GM18517 (cell line): ENCODE results near the gene GMPR2.

Source experiments
- ATAC-seq: cut with Tn5 transposase; IDR thresholded peaks from one replicate; pipeline ENCODE4 v1.9.1; 2021; ENCODE audit warnings: mild to moderate bottlenecking, moderate library complexity; ENCODE audit not compliant: unreplicated experiment

Gene GMPR2

DNA sequence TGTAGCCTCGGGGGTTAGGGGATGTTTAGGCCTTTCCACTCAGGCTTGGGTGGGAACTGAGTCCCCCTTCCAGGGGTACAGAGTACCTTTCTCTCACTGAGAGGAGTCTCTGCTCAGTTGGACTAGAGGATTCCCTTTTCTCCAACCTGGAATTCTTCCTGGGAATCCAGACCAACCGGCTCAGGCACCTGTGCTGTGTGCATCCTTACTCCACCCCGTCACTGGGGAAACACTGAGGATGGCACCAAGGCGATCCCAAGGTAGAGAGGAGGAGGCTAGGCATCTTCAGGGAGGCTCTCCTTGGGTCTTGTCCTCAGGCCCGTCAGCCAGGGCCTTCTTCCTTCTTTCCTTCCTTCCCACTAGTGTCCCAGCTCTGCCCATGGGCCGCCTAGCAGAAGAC is 31.1 kb downstream of the GMPR2 start:
- ATAC-seq = no peak

DNA sequence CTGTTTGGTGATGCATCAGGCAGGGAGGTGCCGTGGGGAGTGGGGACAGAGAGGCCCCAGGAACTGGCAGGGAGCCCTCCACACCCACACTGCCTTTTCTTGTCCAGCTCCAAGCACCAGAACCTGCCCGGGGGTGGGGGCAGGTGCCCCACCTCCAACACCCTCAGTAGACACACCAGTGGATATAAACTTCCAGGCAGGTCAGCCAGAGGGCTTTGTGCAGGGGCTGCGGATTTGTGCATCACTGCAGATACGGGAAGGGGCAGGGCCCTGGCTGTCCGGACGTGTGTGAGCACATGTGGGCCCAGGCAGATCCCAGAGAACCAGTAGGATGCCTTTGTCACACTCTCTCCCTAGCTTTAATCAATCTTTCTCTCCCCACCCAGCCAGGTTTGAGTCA is 31.6 kb downstream of the GMPR2 start:
- no peak for ATAC-seq

DNA sequence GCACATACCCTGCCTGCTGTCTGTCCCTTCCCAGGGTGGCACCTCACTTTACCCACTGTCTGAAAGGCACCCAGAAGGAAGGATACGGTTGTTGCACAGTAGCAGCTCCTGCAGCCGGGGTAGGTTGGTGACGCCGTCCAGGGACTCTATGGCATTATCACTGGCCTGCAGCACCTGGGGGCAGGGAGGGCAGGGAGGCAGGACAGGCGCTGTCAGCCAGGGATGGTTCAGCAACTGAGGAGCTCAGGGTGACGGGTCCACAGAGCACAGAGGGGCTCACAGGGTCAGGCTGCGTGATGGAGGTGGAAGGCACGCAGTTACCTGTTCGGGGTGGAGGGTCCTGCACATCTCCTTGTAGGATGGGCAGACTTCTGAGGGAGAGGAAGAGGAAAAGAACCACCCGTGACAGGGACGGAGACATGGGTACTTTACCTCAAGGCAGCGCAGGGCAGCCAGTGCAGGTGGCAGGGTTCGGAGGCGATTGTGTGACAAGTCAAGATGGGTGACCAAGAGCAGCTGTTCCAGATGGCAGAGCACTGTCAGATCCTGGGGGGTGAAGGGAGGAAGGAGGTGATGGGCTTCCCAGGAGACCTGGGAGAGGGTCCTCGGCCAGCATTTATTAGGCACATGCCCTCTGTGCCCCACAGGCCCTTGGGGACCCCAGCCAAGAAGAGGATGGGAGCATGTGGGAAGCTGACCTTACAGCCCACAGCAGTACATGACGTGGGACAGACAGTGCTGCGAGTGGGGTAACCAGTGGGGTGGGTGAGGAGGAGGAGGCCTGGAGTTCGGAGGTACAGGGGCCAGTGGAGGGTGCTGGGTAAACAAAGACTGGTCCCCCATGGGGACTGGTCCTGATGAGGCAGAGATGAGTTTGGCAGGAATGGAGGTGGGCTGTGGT is 33.9 kb downstream of the GMPR2 start:
- ATAC-seq = no peak

DNA sequence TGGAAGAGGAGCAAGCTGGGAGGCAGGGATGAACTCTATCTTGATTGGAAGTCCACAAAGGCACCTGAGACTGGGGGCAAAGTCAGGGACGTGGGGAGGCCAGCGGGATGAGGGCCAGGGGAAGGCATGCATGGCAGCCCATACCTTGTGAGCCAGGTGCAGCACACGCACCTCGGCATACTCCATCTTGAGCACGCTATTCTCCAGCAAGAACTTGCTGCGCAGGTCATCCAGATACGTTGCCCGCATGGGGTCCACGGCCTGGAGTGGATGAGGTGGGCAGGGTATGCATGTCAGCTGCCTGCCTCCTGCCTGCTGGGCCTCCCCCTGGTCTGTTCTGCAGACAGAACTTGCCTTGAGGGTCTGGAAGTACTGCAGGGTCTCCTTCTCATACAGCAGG is 34.8 kb downstream of the GMPR2 start:
- no peak for ATAC-seq

DNA sequence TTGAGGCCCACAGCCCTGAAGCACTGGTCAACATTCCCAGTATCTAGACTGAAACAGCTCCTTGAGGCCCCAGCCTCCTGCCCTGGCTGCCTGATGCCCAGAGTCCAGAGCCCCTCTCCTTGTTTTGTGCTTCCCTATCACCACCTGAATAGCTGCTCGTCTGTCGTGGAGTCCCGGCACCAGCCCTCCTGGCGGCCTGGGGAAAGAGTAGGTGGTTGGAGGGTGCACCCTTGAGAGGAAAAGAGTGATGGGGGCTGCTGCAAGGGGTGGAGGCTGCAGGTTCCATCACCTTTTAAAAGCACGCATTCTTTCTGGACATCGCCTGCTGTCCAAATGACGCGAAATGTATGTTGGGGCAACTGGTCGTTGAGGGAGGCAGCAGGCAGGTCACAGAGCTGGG is 35.5 kb downstream of the GMPR2 start:
- no peak for ATAC-seq

DNA sequence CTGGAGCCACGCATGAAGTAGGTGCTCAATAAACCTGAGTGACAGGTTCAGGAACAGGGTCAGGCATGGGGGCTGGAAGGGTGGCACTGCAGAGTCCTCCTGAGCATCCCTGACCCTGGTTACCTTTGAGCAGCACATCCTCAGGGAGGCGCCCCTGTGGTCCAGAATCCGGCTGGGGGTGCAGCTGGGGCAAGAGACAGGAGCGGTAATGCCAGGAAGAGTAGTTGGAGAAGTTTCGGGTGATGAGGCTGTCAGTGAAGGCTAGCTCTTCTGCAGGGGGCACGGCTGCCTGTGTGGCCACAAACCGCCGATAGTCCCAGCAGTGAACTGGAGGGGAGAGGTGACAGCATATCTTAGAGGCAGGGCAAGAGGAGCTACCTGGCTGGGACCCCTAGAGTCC is 36.6 kb downstream of the GMPR2 start:
- ATAC-seq = no peak

DNA sequence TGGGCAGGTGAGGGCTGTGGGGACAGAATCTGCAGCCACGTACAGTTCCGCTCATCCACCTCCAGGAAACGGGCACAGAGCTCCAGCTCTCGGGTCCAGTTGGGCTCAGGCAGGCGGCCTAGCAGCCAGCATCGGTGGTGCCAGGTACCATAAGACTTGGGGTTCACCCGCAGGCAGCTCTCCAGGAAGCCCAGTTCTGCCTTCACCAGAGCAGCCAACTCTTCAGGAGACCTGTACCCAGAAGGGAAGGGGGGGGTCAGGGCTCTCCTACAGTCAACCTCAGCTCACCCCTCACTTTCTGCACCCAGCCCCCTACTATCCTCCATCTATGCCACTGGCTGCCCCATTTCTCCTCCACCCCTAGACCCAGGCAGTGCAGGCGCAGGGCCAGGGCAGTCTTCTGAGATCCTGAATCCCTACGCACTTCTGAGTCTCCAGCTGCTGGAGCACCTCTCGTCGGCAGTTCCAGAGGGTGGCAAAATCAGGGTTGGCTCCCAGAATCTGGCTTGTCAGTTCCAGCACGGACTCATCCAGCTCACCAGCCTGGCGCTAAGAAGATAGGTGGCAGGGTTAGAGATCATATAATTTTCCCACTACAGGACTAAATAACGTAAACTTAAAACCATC is 37.3 kb downstream of the GMPR2 start:
- ATAC-seq = no peak

DNA sequence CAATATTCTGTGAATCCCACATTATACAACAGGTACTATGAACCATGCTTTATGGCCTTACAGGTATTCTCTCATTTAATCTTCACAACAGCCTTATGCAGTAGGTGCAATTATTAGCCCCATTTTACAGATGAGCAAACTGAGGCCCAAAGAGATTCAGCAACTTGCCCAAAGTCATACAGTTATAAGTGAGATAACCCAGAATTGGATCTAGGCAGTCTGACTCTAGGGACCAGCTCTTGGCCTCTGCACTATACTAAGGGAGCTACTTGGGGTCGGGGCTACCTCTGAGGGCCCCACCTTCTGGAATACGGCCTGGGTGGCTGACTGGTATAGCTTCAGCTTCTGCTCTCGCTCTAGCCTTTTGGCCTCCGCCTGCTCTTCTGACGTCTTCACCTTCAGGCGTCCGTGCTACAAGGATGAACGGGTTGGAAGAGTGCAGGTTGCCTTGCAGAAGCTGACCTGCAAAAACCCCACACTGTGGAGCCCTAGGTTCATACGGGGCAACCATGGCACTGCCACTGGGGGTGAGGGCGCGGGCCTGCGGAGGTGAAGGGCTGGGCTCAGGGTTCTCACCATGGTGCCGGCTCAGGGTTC is 37.9 kb downstream of the GMPR2 start:
- no peak for ATAC-seq

DNA sequence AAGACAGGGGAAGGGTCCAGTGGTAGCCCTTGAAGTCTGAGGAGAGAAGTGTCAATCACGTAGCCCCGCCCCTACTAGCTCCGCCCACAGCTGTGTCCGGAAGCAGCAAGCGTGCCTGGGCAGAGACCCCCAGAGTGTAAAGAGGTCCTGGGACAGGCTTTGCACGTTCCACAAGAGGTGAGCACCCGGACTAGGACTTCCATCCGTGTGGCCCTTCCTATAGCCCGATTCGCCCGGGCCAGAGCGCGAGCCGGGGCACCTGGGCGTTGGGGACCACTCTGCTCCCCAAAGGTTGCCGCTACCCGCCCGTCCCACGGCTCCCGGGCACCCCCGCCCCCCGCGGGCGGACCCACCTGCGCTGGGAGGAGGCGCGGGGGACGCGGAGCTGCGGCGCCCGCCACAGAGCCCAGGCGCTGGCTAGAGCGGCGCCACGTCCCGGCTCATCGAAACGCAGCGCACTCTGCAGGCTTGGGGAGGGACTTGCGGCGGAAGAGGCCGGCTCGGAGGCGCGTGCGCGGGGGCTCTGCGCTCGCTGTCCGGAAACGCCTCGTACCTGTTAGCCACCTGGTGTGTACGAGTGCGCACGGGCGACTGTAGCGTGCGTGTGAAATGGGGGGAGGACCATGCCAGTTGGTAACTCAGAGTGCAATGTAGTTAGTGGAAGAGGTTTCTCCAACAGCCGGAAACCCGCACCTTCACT is 38.6 kb downstream of the GMPR2 start, which contains the start of gene RABGGTA:
TSS of gene RABGGTA (minus strand) at position 464 of the 700 bp plus-strand sequence. CDS start 482 bp downstream, outside the sequence.
- peak; percentile 67 for ATAC-seq

DNA sequence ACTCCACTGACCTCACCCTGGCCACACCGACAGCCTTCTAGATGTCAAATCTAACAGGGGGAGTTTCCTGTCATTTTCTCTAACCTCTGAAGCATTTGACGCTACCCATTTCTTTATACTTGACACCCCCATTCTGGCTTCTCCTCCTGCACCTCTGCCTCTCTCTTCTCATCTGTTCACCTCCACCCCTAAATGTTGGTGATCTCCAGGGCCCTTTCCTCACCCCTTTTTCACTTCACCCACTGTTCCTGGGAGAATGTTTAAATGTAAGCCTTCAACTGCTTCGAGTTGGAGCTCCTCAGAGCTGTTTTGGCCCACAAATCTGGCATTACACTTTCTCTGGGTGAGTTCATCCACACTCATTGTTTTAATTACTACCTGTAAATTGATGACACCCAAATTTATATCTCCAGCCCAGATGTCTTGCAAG is 39.1 kb downstream of the GMPR2 start:
- no peak for ATAC-seq

DNA sequence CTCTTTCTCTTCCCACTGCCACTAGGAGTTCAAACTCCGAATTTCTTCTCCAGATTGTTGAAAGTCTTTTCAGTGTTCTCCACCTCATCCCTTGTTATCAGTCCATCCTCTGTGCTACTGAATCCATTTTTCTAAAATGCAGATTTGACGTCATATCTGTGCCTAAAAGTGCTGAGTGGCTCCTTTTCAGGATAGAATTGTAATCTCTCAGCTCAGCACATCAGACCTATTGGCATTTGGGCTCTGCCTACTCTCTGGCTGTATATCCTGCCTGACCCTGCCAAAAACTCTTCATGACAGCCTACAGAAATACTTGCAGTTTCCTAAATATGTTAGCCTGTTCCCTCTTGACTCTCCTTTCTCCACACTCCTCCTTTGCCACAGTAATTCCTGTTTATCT is 39.7 kb downstream of the GMPR2 start:
- ATAC-seq = no peak

DNA sequence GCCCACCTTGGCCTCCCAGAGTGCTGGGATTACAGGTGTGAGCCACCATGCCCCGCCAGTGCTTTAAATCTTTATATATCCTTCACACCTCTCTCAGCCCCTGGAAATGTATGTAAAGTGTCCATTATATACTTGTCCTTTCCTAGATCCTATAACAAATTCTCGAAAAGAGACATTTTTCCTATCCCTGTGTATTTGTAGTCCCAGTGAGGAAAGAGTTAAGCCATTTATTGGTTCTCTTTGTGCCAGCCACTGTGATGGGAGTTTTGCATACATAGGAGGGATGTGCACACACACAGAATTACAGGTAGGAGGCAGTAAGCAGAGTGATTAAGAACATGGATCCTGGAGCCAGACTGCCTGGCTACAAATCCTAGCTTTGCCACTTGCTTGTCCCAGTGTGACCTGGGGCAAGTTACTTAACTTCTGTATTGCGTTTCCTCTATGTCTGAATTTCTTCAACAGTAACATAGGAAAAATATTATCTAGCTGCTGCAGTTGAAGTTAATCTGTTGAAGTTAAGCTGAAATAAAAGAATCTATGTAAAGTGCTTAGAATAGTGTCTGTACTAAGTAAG is 40.8 kb downstream of the GMPR2 start:
- ATAC-seq = no peak

DNA sequence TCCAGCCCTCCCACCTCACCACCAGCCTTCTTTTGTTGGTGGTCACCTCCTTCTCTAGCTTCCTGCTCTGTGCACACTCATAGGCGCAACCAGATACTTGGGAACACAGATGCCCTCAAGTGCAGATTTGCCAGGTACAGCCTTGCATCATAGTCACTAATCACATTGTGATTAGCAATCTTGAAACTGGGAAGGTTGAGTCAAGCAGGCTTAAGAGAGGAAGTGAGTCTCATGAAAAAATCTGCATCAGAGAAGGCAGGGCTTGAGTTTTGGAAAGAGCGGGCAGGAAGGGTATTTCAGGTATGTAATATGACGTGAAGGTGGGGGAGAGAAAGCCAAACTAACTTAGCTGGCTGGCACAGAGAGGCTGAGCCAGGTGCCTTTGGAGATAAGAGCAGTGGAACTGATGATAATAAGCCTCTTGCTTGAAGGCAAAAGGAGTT is 41.4 kb downstream of the GMPR2 start:
- ATAC-seq = peak; percentile 58

DNA sequence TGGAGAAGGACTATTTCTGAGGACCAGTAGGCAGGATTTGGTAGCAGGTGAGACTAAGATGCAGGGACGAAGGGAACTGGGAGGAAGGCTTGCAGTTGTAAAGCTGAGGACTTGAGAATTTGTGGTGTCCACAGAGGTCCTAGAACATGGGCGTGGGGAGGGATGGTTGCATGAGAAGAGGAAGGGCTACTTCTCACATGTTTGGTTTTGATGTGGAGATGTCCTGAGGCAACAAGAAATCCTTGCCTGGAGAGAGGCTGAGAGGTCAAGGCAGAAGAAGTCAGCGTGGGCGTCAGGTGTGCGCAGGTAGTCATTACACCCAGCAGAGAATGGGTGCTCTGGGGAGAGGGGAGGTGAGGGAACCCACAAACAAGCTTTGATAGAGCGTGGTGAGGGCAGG is 44.3 kb downstream of the GMPR2 start:
- no peak for ATAC-seq

DNA sequence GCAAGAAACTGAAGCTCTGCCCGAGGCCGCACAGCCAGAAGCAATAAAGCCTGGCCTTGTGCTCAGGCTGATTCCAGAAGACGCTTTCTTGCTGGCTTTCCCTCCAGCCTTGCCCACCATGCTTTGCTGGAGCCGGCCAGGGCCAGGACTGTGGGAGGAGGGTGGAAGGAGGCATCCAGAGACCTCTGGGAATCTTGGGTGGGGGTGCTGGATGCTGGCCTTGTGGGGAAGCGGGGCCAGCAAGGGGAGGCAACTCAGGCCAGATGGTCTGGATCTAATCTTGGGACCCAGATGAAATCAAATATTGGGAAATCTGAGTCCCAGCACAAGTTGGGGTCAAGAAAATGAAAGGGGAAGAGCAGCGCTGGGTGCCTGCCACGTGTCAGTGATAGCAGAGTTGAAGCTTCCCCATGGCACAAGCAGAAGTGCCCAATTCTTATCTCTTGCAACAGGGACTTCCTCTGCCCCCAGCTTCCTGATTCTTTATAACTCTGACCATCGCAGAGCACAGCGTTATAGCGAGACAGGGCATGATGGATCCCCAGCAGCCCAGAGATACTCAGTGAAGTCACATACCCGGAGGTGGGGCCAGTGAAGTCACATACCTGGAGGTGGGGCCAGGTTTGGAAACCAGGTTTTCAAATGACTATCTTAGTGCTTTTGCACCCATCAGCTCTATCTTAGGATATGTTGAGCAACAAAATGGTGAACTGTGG is 45.0 kb downstream of the GMPR2 start:
- ATAC-seq = no peak

DNA sequence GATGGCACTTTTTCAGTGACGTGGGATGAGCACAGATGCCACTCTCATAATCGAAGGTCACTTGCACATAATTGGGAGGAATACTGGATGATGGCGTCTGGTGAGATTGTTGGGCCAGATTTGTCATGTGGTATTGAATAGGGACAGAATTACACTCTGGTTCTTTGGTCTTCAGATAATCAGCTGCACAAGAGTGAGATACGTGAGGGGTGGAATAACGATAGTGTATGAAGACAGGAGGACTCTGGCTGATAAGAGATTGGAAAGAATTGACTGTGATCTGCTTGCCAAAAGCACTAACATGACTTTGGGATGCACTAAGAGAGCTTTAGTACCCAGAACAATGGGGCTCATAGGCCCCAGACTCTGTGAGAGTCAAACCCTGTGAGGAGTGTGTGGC is 45.7 kb downstream of the GMPR2 start:
- ATAC-seq = no peak

DNA sequence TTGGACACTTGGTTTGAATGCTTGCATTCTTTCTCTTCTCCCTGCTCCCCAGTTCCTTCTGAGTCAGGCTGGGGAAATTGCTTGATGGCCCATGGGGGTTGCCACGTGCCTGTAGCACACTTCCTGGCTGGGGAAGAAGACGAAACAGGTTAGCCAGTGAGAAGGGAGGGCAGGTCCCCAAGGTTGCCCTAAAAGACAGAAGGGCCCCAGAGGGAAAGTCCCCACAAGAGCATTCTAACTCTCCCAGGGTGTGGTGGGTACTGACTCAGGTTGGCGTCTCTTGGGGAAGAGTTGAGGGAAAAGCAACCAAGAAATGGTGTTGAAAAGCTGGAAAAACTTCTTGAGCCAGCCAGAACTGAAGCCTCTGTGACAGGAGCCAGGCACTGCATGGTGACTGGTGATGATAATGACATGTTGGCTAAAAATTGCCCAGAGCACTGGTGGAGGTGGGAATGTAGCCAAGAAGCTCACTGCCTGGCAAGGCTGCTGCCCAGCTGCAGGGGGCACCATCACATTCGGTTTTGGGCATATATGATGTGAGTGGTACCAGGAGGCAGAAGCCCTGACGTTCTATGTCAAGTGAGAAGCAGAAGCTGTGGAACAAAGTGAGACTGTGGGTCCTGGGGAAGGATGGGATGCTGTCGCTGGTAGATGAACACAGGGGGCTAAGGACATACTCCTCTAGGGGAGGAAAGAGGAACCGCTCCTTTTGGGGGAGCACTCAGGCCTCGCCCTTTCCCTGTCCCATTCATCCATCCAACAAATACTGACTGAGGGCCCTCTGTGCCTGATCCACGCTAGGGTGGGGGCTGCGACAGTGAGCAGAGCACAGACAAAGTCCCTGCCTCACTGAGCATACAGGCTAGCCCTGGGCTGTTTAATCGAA is 46.8 kb downstream of the GMPR2 start:
- ATAC-seq = peak; percentile 51

DNA sequence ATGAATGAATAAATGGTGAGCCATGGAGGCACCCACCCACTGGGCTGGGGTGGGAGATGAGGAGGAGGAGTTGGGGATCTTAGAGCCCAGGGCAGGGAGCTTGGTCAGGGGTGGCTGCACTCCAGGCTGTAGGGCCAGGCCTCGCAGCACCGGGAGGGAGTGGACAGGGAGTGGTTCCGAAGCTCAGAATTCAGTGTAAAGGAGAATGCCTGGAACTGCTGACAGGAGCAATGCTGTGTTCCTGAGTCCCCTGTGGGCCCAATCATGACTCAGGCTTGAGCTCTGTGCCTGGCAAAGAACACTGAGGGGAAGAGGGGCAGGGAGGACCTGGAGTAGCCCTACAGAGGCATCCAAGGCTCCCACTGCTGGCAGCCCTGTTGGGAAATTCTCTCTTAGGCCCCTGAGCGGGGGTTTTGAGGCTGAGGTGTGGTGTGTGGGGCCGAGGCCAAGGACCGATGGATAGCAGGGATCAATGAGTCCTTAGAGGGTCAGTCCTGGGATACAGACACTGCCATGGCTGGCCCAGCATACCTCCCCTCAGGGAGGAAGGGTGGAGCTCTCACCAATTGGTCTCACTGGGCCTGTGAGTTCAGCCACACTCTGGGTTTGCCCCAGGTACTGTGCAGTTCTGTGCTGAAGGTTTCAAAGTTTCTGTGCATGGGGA is 48.2 kb downstream of the GMPR2 start:
- no peak for ATAC-seq

DNA sequence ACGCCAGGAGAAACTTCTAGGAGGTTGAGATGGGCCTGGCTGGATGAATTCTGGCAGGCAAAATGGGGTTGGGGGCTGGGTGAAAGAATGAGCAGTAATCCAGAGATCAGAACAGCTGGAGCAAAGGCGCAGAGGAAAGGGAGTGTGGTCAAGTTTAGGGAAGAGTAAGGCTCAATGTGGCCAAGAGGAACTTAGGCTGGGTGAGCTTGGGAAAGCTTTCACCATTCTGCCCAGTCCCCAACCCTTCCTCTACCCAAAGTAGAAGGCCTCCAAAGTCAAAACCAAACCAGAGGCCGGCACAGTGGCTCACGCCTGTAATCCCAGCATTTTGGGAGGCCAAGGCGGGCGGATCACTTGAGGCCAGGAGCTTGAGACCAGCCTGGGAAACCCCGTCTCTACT is 48.9 kb downstream of the GMPR2 start:
- no peak for ATAC-seq
